DOHH2 (cell line): Measurements from ENCODE around the gene PGAP1.

Experiments
- H3F3A ChIP-seq: fragments of 200-600 bp; sonication (generic), shearing (Covaris generic); 2 replicates; pipeline ENCODE4 v1.6.0; 2016; ENCODE audit warnings: antibody characterized with exemption, mild to moderate bottlenecking; ENCODE audit not compliant: control insufficient read depth, insufficient read depth
- H3K27ac ChIP-seq: fragments of 200-600 bp; sonication (generic); 2 replicates; pipeline ENCODE4 v1.5.1; 2014; ENCODE audit warnings: low read depth, mild to moderate bottlenecking, low read length, moderate library complexity
- H3K27me3 ChIP-seq: fragments of 200-600 bp; sonication (generic); 2 replicates; pipeline ENCODE4 v1.6.1; 2014; ENCODE audit warnings: mild to moderate bottlenecking, low read length, mixed read lengths; ENCODE audit not compliant: control insufficient read depth
- H3K36me3 ChIP-seq: fragments of 200-600 bp; sonication (generic); 2 replicates; pipeline ENCODE4 v1.6.1; 2014; ENCODE audit warnings: mild to moderate bottlenecking, low read length, moderate library complexity, mixed read lengths; ENCODE audit not compliant: control insufficient read depth
- H3K4me1 ChIP-seq: fragments of 200-600 bp; sonication (generic); 2 replicates; pipeline ENCODE4 v1.6.1; 2014; ENCODE audit warnings: mild to moderate bottlenecking, low read length, mixed read lengths; ENCODE audit not compliant: control insufficient read depth
- H3K4me2 ChIP-seq: fragments of 200-600 bp; sonication (generic); 2 replicates; pipeline ENCODE4 v1.6.0; 2014; ENCODE audit warnings: mild to moderate bottlenecking, low read length, moderate library complexity
- H3K4me3 ChIP-seq: fragments of 200-600 bp; sonication (generic); 2 replicates; pipeline ENCODE4 v1.5.1; 2014; ENCODE audit warnings: mild to moderate bottlenecking, low read length, mixed read lengths
- H3K79me2 ChIP-seq: fragments of 200-600 bp; sonication (generic); 2 replicates; pipeline ENCODE4 v1.6.1; 2014; ENCODE audit warnings: mild to moderate bottlenecking, low read length, mixed read lengths; ENCODE audit not compliant: control insufficient read depth
- H3K9me2 ChIP-seq: fragments of 200-600 bp; sonication (generic); replicated peaks from 2 replicates; pipeline ENCODE4 v1.6.1; 2014; ENCODE audit warnings: mild to moderate bottlenecking, low read length, mixed read lengths; ENCODE audit not compliant: control insufficient read depth
- H3K9me3 ChIP-seq: fragments of 200-600 bp; sonication (generic); 2 replicates; pipeline ENCODE4 v1.6.1; 2014; ENCODE audit warnings: antibody characterized with exemption, low read length, mixed read lengths; ENCODE audit not compliant: control insufficient read depth, insufficient read depth
- H4K20me1 ChIP-seq: fragments of 200-600 bp; sonication (generic); 2 replicates; pipeline ENCODE4 v1.6.0; 2014; ENCODE audit warnings: low read depth, mild to moderate bottlenecking, antibody characterized with exemption, low read length, moderate library complexity; ENCODE audit not compliant: control insufficient read depth, insufficient read depth
- EZH2phosphoT487 ChIP-seq: fragments of 200-600 bp; sonication (generic); IDR thresholded peaks from 2 replicates; pipeline ENCODE4 v1.6.1; 2017; ENCODE audit warnings: borderline replicate concordance, mild to moderate bottlenecking, antibody characterized with exemption, low read length, moderate library complexity, mixed read lengths
- TF ChIP-seq, protein P1 (sequence below): fragments of 200-600 bp; sonication (generic); IDR thresholded peaks from one replicate; pipeline ENCODE4 v1.5.1; 2014; ENCODE audit warnings: antibody characterized with exemption, mild to moderate bottlenecking, low read depth, low read length; ENCODE audit not compliant: poor library complexity, severe bottlenecking

Gene PGAP1

DNA sequence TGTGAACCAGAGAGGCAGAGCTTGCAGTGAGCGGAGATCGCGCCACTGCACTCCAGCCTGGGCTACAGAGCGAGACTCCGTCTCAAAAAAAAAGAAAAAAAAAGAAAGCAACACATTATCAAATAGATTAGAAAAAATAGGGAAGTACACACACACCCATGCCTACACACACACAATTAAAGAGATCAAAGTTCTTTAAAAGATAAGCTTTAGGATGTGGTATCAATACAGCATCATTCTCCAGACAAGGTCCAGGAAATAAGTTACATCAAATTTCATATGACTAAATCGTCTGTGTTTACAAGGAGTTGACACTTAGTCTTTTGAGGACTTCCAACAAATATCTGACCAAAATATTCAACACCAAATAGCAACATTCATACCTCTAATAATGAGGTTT is 25.7 kb downstream of the PGAP1 start:
- H3K27me3 ChIP-seq: no peaks in the 10 kb centered on the region
- no peaks in the 10 kb centered on the region for H3K36me3 ChIP-seq
- no peak overlapping the region for H3K27ac ChIP-seq
- no peak for TF ChIP-seq EZH2phosphoT487
- TF ChIP-seq, protein P1, sequence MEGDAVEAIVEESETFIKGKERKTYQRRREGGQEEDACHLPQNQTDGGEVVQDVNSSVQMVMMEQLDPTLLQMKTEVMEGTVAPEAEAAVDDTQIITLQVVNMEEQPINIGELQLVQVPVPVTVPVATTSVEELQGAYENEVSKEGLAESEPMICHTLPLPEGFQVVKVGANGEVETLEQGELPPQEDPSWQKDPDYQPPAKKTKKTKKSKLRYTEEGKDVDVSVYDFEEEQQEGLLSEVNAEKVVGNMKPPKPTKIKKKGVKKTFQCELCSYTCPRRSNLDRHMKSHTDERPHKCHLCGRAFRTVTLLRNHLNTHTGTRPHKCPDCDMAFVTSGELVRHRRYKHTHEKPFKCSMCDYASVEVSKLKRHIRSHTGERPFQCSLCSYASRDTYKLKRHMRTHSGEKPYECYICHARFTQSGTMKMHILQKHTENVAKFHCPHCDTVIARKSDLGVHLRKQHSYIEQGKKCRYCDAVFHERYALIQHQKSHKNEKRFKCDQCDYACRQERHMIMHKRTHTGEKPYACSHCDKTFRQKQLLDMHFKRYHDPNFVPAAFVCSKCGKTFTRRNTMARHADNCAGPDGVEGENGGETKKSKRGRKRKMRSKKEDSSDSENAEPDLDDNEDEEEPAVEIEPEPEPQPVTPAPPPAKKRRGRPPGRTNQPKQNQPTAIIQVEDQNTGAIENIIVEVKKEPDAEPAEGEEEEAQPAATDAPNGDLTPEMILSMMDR: no peak
- H3K4me3 ChIP-seq: no peak overlapping the region
- H3F3A ChIP-seq: no peaks in the 10 kb centered on the region
- no peak overlapping the region for H3K4me2 ChIP-seq
- no peaks in the 10 kb centered on the region for H4K20me1 ChIP-seq
- no peaks in the 10 kb centered on the region for H3K9me2 ChIP-seq
- H3K4me1 ChIP-seq: no peaks in the 10 kb centered on the region
- no peaks in the 10 kb centered on the region for H3K79me2 ChIP-seq
- H3K9me3 ChIP-seq: no peaks in the 10 kb centered on the region

DNA sequence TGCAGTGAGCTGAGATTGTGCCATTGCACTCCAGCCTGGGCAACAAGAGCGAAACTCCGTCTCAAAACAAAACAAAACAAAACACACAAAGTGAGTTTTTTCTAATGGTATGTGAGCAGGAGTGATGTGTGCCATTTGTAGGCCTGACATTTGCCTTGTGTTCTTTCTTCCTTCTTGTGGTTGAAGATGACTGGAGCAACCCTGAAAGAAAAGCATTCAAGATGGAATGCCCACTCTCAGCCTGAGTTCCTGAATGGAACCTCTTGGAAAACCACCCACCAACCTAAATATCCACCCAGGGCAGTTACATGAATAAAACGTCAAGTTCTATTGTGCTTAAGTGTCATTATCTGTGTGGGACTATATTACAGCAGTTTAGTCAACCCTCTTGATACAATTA is 26.5 kb downstream of the PGAP1 start:
- no peaks in the 10 kb centered on the region for H4K20me1 ChIP-seq

DNA sequence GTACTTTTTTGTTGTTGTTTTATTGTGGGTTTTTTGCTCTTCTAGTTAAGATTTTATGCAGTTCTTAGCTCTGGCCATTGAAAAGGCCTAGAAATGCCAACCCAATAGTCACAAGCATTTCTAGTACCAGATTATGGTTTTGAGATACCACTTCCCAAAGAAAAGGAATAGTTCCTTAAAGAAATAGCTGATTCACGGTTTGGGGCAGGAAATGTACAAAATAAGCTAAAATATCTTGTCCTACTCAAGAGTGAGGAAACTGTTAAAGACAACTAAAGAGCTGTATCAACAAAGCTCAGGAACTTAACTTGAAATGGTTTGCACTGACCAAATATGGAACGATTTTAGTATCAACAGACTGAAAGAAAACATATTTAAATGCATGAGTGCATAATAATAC is 35.4 kb downstream of the PGAP1 start:
- Histone ChIP-seq H4K20me1 (no peaks in the 10 kb centered on the region), H3K36me3 (peaks cover 8% of the 10 kb centered on the region), H3K4me2 (no peak overlapping the region), H3K79me2 (no peaks in the 10 kb centered on the region), H3F3A (no peaks in the 10 kb centered on the region), H3K27ac (no peak overlapping the region), H3K27me3 (no peaks in the 10 kb centered on the region), H3K9me3 (no peaks in the 10 kb centered on the region), H3K4me1 (no peaks in the 10 kb centered on the region), H3K4me3 (no peak overlapping the region), H3K9me2 (no peaks in the 10 kb centered on the region)
- TF ChIP-seq, protein P1: no peak
- TF ChIP-seq EZH2phosphoT487: no peak

More for the DNA sequence above, 26.5 kb downstream of the PGAP1 start:
- H3F3A ChIP-seq: no peaks in the 10 kb centered on the region
- no peak overlapping the region for H3K27ac ChIP-seq
- no peak for TF ChIP-seq EZH2phosphoT487
- TF ChIP-seq, protein P1: no peak
- H3K4me2 ChIP-seq: no peak overlapping the region
- H3K36me3 ChIP-seq: no peaks in the 10 kb centered on the region
- H3K9me2 ChIP-seq: no peaks in the 10 kb centered on the region
- H3K27me3 ChIP-seq: no peaks in the 10 kb centered on the region
- no peaks in the 10 kb centered on the region for H3K4me1 ChIP-seq
- H3K79me2 ChIP-seq: no peaks in the 10 kb centered on the region
- H3K9me3 ChIP-seq: no peaks in the 10 kb centered on the region
- no peak overlapping the region for H3K4me3 ChIP-seq

DNA sequence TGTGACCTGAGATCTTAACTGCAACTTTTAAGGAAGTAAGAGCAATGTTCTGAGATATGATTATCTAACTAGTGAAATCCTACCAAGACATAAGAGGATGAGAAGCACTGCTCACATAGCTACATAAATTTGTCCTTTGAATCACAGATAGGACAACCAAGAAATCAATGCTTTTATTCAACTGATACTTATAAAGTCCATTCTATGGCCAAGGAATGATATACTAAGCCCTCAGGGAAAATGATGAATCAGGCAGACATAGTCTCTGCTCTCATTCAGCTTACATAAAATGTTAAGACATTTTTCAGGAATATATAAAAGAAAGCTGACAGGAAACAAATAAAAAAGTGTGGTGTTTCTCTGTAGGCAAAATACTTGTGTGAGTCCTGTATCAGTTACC is 39.1 kb downstream of the PGAP1 start:
- Histone ChIP-seq H3F3A (no peaks in the 10 kb centered on the region), H3K4me1 (no peaks in the 10 kb centered on the region), H3K4me3 (no peak overlapping the region), H3K4me2 (no peak overlapping the region), H3K9me3 (no peaks in the 10 kb centered on the region), H3K27ac (no peak overlapping the region), H3K27me3 (no peaks in the 10 kb centered on the region), H4K20me1 (no peaks in the 10 kb centered on the region), H3K79me2 (no peaks in the 10 kb centered on the region), H3K9me2 (no peaks in the 10 kb centered on the region), H3K36me3 (peaks cover 10% of the 10 kb centered on the region)
- TF ChIP-seq, protein P1: no peak
- TF ChIP-seq EZH2phosphoT487: no peak
